GM12873 (cell line): Measurements from ENCODE around the gene HLA-F.

Experiments used
- TF ChIP-seq, protein P1 (sequence below): IDR thresholded peaks from 2 replicates; pipeline ENCODE4 v1.5.1; 2012; ENCODE audit warnings: low read depth, mild to moderate bottlenecking, moderate library complexity, low read length, control low read depth; ENCODE audit not compliant: insufficient read depth; ENCODE audit errors: missing control alignments

HLA-F gene

DNA sequence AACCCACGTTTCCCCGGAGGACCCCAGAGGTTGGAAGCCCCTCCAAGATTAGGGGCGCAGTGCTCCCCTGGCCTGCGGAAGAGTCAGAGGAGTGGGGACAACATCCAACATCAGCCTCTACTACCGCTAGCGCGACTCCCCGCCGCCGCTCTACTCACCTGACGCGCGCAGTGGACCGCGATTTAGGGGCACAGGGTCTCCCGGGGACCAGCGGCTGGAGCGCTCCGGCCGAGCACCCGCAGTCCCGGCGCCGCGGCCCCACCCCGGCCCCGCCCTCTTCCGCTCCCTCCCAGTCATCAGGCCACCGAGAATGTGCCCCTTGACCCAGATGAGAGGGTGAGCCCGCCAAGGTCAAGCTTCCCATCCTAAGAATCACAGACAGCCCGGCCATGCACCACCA is 42.3 kb upstream of the HLA-F start, which contains the start of gene ZFP57:
ZFP57 (minus strand) TSS at position 249 of the 400 bp plus-strand sequence. CDS start 4,149 bp downstream, outside the sequence.
- TF ChIP-seq, protein P1, sequence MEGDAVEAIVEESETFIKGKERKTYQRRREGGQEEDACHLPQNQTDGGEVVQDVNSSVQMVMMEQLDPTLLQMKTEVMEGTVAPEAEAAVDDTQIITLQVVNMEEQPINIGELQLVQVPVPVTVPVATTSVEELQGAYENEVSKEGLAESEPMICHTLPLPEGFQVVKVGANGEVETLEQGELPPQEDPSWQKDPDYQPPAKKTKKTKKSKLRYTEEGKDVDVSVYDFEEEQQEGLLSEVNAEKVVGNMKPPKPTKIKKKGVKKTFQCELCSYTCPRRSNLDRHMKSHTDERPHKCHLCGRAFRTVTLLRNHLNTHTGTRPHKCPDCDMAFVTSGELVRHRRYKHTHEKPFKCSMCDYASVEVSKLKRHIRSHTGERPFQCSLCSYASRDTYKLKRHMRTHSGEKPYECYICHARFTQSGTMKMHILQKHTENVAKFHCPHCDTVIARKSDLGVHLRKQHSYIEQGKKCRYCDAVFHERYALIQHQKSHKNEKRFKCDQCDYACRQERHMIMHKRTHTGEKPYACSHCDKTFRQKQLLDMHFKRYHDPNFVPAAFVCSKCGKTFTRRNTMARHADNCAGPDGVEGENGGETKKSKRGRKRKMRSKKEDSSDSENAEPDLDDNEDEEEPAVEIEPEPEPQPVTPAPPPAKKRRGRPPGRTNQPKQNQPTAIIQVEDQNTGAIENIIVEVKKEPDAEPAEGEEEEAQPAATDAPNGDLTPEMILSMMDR, result no peak

DNA sequence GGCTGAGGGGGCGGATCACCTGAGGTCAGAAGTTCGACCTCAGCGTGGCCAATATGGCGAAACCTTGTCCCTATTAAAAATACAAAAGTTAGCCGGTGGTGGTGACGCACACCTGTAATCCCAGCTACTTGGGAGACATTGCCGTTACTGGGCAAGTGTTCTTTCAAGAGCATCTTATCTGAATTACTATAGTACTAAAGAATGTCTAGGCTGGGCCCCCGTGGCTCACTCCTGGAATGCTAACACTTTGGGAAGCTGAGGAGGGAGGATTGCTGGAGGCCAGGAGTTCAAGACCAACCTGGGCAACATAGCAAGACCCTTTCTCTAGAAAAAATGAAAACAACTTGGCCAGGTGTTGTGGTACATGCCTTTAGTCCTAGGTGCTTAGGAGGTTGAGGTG is 41.4 kb upstream of the HLA-F start:
- TF ChIP-seq, protein P1, result no peak

DNA sequence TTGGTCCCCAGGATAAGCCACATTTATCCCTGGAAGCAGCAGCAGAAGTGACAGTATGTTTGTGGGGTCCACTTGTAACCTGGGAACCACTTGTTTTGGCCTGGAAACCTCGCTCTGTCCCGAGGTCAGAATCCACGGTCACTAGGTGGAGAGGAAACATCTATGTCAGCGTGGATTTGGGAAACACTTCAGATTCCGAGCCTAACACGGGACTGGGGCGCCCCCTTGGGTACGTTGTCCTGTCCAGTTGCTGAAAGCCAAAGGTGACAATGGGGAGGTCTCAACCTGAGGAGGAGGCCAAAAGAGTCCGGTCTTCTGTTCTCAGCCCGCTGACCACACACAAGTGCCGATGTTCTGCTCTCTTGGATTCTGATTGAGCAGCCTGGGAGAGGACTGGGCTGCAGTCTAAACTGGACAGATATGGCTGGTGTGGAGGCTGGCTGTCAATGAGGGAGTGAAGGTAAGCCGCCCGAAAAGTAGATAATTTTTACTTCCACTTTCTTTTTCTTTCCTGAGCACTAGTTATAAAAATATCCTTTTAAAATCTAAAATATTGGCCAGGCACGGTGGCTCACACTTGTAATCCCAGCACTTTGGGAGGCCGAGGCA is 37.4 kb upstream of the HLA-F start:
- TF ChIP-seq, protein P1, result peak; percentile 28

DNA sequence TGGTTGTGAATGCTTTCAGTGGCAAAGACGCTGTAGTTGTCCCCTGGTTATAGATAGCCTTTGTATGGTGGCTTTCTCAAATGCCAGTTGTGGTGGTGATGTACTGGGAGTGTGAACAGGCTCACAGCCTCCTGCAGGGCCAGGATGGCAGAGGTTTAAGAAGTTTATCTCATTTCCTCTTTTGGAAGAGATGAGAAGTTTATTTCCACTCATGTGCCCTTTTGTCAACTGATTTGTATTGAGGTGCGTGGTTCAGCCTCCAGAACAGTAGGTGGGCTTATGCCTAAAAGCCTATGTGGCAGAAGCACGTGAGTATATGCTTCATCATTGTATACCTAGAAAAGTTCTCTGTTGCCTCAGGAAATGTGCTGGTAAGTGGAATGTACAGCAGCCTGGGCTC is 28.6 kb upstream of the HLA-F start:
- TF ChIP-seq, protein P1, result no peak

DNA sequence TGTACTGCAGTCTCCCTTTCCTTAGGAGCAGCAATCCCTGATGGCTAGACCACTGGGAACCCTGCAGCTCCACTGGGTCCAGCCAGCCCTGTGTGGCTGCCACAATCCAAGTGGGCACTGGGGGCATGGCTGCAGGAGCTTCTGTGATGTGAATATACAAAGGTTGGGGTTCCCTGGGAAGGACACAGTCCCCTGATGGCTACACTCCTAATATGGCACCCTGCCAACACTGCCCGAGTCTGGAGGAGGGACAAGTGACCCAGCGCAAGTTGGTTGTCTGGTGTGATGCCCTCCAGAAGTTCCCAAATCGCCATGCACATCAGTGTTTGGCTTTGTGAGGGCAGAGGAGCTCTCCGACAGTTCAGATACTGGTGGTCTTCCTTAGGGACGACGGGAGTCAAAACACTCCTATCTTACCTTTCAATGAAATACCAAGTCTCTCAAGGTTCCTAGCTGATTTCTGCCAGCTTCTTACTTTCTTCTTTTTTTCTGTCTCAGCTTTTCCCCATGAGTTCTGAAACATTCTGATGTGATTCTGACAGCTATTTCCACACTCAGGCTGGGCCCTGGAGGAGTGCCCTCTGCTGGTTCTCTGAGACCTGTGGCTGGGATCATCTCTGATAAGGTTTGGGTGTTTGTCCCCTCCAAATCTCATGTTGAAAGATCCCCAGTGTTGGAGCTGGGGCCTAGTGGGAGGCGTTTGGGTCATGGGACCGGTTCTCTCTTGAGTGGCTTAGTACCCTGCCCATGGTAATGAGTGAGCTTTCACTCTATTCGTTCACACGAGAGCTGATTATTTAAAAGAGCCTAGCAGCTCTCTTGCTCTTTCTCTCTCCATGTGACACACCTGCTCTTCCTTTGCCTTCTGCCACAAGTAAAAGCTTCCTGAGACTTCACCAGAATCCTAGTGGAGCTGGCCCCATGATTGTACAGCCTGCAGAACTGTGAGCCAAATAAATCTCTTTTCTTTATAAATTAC is 26.8 kb upstream of the HLA-F start:
- TF ChIP-seq, protein P1, result peak; percentile 74

DNA sequence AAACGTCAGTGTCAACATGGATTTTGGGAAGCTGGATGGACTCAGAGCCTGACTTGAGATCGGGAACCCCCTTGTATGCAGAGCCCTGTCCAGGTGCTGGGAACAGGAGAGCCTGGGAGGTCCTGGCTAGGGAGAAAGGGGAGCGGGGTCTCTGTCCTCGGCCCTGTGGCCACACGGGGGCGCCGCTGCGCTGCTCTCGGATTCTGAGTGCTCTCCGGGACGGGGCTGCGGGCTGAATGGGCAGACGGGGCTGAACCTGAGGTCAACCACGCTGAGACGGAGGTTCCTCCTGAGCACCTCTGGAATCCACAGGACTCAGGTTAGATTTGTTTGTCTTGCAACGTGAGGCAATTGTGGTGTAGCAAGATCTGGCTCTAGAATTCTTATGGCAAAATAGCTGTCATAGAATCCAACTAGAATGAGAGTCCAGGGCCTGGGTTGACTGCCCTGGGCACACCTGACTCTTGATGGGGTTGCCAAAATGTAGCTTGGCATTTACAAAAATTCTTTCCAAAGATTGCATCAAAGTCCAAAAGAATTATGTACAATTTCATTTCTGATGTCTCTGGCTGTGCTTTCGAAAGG is 20.6 kb upstream of the HLA-F start:
- TF ChIP-seq, protein P1, result peak; percentile 96
